ENCODE measurements around the gene FAT3.

- TF ChIP-seq POLR2A (IDR thresholded peaks at IDR 0.05; ENCODE audit: low read depth, low read length) (no peak), CEBPB (IDR thresholded peaks at IDR 0.05; ENCODE audit: borderline replicate concordance in 1 of 2, low read depth in 2 of 2, low read length in 2 of 2) (no peak), GABPA (IDR thresholded peaks at IDR 0.05; ENCODE audit: low read depth) (no peak), MXI1 (IDR thresholded peaks at IDR 0.05; ENCODE audit: low read depth, low read length) (no peak), CTCF (IDR thresholded peaks at IDR 0.05 in 2 of 3, conservative IDR thresholded peaks at IDR 0.05 in 1 of 3; ENCODE audit: control insufficient read depth in 2 of 3, extremely low read depth in 1 of 3, insufficient read depth in 1 of 3, low read depth in 3 of 3, low read length in 3 of 3) (no peak), POLR2AphosphoS2 (IDR thresholded peaks at IDR 0.05; ENCODE audit: low read depth, low read length) (no peak), MTA3 (IDR thresholded peaks at IDR 0.05; ENCODE audit: borderline replicate concordance, low read length) (no peak), HCFC1 (IDR thresholded peaks at IDR 0.05; ENCODE audit: low read length) (no peak), TBL1XR1 (IDR thresholded peaks at IDR 0.05; ENCODE audit: low read depth, low read length) (no peak), EZH2 (IDR thresholded peaks at IDR 0.05; ENCODE audit: borderline replicate concordance, control insufficient read depth, low read depth, low read length) (no peak), ELK1 (IDR thresholded peaks at IDR 0.05; ENCODE audit: low read depth, low read length) (no peak), RBBP5 (conservative IDR thresholded peaks at IDR 0.05) (no peak), NR2C2 (IDR thresholded peaks at IDR 0.05; ENCODE audit: borderline replicate concordance, control insufficient read depth, insufficient read length, low read depth) (no peak), POLR2AphosphoS5 (IDR thresholded peaks at IDR 0.05; ENCODE audit: low read length) (no peak)
These were observed 5.1 kb upstream of the FAT3 start for GRCh38 chr11:92219476-92219875.
